GM06990 (cell line): ENCODE data around the gene PPCDC.

Experiments used
- DNase-seq: peaks from one replicate; pipeline ENCODE4 v3.0.0-alpha.2; 2011; ENCODE audit not compliant: insufficient read length; ENCODE audit errors: extremely low read depth
- H3K27me3 ChIP-seq: replicated peaks from 2 replicates; pipeline ENCODE4 v1.6.0; 2011; ENCODE audit warnings: low read length; ENCODE audit not compliant: control insufficient read depth, insufficient read depth
- H3K36me3 ChIP-seq: 2 replicates; pipeline ENCODE4 v1.5.1; 2011; ENCODE audit warnings: low read length; ENCODE audit not compliant: control insufficient read depth, insufficient read depth
- H3K4me3 ChIP-seq: replicated peaks from 2 replicates; pipeline ENCODE4 v1.5.1; 2011; ENCODE audit warnings: low read depth, mild to moderate bottlenecking, control low read depth, low read length
- CTCF ChIP-seq: IDR thresholded peaks from 2 replicates; pipeline ENCODE4 v1.5.1; 2011; ENCODE audit warnings: low read length, control low read depth, mild to moderate bottlenecking, inconsistent platforms; ENCODE audit not compliant: insufficient read depth, poor library complexity, severe bottlenecking

PPCDC gene

DNA sequence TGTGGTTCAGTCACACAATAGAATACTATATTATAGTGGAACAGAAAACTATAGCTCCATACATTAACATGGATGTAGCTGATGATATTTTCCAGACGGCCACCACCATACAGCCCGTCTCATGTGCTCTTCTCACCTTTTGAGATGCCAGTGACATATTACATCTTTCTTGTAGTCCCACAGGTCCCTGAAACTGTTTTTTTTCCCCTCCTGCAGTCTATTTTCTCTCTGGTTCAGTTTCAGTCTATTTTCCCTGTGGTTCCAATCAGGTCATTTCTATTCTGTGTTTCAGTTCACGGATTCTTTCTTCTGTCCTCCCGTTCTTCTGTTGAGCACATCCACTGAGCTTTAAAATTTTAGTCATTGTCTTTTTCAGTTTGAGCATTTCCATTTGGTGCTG is 72.2 kb downstream of the PPCDC start:
- no peaks in the 10 kb centered on the region for H3K36me3 ChIP-seq
- DNase-seq: peak; percentile 61
- H3K4me3 ChIP-seq: no peak overlapping the region
- no peak for TF ChIP-seq CTCF
- H3K27me3 ChIP-seq: no peaks in the 10 kb centered on the region

DNA sequence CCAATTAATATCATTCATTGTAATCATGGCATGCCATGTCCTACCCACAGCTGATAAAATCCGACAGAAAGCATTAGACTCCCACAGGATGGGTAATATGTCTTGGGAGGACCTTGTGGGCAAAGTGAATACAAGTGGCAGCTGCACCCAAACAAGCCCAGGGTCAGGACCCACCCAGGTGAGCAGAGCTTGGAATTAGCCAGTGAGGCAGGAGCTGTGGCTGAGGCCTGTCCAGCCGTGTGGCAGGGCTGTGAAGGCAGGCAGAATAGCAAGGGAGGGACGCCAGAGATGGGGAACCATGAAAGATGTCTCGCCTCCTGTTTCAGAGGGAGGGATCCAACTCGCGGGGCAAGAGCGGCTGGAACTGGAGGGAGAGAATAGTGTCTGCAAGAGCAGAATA is 74.5 kb downstream of the PPCDC start:
- Histone ChIP-seq H3K27me3 (no peaks in the 10 kb centered on the region), H3K36me3 (no peaks in the 10 kb centered on the region), H3K4me3 (no peak overlapping the region)
- TF ChIP-seq CTCF: no peak
- DNase-seq: no peak

DNA sequence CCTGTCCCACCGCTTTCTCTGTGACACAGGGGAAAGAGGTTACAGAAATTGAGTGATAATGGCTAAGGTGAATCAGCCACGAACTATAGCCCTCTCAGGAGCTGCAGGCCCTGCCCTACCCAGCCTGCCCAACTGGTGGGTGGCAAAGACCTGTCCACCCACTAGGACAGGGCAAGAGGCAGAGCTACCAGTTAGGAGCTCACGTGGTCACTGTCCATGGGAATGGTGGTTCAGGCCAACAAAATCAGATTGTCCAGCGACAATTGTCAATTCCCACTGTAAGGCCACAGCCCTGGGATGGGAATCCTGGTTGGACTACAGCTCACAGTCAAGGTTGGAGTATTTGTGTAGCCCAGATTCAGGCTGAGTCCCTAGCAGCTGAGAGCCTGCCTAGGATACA is 75.0 kb downstream of the PPCDC start:
- no peak for TF ChIP-seq CTCF
- no peak overlapping the region for H3K4me3 ChIP-seq
- H3K36me3 ChIP-seq: no peaks in the 10 kb centered on the region
- DNase-seq: no peak
- H3K27me3 ChIP-seq: no peaks in the 10 kb centered on the region
